ENCODE data around the gene CELA1. TPM values are rescaled to one million over a fixed set of nuclear protein-coding genes. Genes with fewer than 3 reads are reported as not detected.
A peak's percentile ranks its signal among the peaks of the same experiment; 100 is the strongest.

The CELA1 gene
- total RNA-seq: not detected in 2 replicates
- long read RNA-seq: 0 reads

DNA sequence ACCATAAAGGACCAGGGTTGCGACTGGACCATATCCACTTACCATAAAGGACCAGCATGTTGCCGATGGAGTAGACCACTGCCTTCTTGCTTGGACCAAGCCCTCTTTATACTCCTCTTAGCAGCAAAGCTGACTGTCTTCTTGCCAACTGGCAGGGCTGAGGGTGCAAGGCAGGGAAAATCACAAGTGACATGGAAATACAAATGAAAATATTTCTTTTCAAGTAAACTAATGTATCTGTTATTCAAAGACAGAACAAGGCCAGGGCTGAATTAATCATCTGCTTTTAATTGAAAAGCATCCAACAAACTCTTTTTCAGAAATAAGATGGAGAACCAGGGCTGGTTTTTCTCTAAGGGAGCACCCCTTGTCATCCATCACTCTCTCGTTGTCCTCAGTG, at the start of gene CELA1:
CELA1 (minus strand) TSS at position 99 of the 400 bp plus-strand sequence; CDS start at position 58, 41 bp downstream.
- TF ChIP-seq, protein P1, sequence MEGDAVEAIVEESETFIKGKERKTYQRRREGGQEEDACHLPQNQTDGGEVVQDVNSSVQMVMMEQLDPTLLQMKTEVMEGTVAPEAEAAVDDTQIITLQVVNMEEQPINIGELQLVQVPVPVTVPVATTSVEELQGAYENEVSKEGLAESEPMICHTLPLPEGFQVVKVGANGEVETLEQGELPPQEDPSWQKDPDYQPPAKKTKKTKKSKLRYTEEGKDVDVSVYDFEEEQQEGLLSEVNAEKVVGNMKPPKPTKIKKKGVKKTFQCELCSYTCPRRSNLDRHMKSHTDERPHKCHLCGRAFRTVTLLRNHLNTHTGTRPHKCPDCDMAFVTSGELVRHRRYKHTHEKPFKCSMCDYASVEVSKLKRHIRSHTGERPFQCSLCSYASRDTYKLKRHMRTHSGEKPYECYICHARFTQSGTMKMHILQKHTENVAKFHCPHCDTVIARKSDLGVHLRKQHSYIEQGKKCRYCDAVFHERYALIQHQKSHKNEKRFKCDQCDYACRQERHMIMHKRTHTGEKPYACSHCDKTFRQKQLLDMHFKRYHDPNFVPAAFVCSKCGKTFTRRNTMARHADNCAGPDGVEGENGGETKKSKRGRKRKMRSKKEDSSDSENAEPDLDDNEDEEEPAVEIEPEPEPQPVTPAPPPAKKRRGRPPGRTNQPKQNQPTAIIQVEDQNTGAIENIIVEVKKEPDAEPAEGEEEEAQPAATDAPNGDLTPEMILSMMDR (conservative IDR thresholded peaks at IDR 0.05): no peak
- Mint-ChIP-seq H3K36me3 (ENCODE audit: low read depth) (no peaks in the 10 kb centered on the region), H3K4me1 (peaks cover 9% of the 10 kb centered on the region), H3K27ac (ENCODE audit: unreplicated experiment) (peak within 1 kb of the TSS; percentile 96), H3K9me3 (no peaks in the 10 kb centered on the region), H3K4me3 (no peak within 1 kb of the TSS), H3K27me3 (ENCODE audit: low read depth) (no peaks in the 10 kb centered on the region)
- no peak for DNase-seq (ENCODE audit: low read depth, low spot score)

DNA sequence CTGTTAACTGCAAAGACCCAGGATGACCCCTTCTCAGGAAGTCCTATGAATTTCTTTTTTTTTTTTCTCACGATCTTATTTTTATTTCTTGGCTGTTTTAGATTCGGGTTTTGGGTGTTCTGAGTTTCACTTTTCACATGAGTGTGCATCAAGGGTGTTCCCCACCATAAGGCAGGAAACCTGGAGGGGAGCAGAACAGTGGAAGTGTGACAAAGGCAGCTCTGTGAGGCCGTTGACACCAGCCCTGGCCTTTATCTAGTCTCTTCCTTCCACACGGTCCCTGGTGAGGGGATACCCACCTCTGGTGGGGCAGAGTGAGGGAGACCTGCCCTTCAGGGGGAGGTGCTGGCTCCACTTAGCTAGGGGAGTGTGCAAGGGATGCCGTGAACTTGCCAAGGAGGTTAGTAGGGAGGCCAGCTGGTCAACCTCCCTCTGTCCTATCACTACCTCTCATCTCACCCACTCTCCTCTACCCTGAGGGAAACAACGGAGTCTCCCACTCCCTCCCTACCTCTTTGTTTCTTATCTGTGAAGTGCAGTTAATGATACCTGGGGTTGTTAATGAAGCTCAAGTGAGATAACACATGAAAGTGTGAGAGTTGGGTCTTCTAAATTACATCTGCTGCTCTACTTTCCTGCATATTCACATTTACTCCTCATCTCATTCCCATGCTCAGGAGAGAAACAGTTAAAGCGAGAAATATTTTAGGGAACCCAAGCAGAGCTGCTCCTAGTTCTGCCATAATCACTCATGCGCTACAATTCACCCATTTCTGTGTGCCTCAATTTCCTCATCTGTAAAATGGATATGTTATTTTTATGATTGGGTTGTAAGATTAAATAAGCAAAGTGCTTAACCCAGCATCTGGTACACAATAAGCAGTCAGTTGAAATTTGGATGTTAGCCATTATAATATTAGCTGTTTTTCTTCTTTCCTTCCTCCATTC, 49.1 kb upstream of the CELA1 start:
- H3K27me3 Mint-ChIP-seq (ENCODE audit: low read depth): peaks cover 59% of the 10 kb centered on the region
- no peaks in the 10 kb centered on the region for H3K9me3 Mint-ChIP-seq
- DNase-seq (ENCODE audit: low read depth, low spot score): no peak
- no peak overlapping the region for H3K4me3 Mint-ChIP-seq
- TF ChIP-seq, protein P1 (conservative IDR thresholded peaks at IDR 0.05): no peak
- H3K36me3 Mint-ChIP-seq (ENCODE audit: low read depth): no peaks in the 10 kb centered on the region
- peaks cover 17% of the 10 kb centered on the region for H3K4me1 Mint-ChIP-seq
- H3K27ac Mint-ChIP-seq (ENCODE audit: unreplicated experiment): no peak overlapping the region

DNA sequence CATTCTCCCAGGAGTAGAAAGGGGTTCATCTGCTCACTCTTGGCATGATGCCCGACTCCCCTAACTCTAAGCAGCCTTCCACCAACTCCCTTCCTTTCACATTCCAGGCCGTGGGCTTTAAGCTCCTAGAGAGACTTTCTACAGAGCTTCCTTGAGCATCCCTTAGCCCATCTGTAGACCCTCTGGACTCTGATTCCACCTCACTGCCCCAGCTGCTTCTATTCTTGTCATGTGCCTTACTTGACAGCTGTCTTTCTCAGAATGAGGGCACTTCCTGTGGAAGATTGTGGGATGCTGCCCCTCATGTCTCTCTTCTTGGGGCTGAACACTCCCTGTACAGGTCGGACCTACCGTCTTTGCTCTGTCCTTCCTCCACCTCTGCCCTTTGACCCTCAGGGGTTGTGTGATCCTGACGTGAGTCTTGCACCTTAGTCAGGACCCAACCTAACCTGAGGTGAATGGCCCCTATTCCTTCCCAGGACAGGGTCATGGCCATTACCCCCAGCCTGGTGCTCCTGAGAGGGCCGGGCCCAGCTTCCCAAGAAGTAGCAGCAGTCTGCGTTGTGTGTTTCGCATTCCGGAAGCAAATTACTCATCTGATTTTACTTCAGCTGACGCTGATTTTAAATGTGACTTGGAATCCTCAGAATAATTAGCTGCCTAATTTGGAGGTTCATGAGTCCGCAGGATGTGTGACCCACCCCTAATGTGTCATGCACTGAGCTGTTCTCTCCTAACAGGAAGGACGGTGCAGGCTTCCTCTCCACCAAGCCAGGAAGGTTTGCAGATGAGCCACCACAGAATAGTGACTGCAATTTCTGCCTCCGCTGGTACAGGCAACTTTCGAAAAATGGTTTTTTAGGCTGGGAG, 47.4 kb upstream of the CELA1 start:
- TF ChIP-seq, protein P1 (conservative IDR thresholded peaks at IDR 0.05): no peak
- no peak for DNase-seq (ENCODE audit: low read depth, low spot score)
- Mint-ChIP-seq H3K4me3 (peak overlapping the region; percentile 58), H3K9me3 (no peaks in the 10 kb centered on the region), H3K4me1 (peaks cover 25% of the 10 kb centered on the region), H3K36me3 (ENCODE audit: low read depth) (no peaks in the 10 kb centered on the region), H3K27me3 (ENCODE audit: low read depth) (peaks cover 69% of the 10 kb centered on the region), H3K27ac (ENCODE audit: unreplicated experiment) (no peak overlapping the region)

DNA sequence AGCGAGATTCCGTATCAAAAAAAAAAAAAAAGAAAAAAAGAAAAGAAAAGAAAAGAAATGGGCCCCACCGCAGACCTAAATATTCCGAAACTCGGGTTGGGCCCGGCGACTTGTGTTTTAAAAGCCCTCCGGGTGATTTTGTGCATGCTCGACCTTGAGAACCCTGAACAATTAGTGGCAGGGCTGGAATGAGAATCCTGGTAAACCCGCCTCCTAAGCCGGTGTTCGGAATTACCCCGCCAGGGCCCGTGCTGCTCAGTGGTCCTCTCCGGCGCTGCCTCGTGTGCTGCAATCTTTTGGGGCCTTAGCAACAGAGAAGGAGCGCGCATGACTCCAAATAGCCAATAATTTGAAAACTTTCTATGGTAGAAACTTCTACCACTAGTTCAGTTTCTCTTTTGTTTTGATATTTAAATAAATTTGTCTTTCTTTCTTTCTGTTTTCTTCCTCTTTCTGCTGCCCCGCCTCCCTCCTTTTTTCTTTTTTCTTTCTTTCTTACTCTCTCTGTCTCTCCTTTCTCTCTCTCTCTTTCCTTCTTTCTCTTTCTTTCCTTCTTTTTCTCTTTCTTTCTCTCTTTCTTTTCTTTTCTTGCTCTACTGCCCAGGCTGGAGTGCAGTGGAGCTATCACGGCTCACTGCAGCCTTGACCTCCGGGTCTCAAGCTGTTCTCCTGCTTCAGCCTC, 46.2 kb upstream of the CELA1 start:
- Mint-ChIP-seq H3K36me3 (ENCODE audit: low read depth) (no peaks in the 10 kb centered on the region), H3K27ac (ENCODE audit: unreplicated experiment) (no peak overlapping the region), H3K27me3 (ENCODE audit: low read depth) (peaks cover 78% of the 10 kb centered on the region), H3K4me1 (peaks cover 37% of the 10 kb centered on the region), H3K9me3 (no peaks in the 10 kb centered on the region), H3K4me3 (peak overlapping the region; percentile 81)
- TF ChIP-seq, protein P1 (conservative IDR thresholded peaks at IDR 0.05): peak; percentile 38
- DNase-seq (ENCODE audit: low read depth, low spot score): no peak

All from neural crest cell (in vitro differentiated cells).